GM21619 (cell line): Measurements from ENCODE around the gene PTPRQ.
"Not testable (repeated sequence)": the region's sequence is repeated elsewhere in the genome, so short reads cannot be mapped to it uniquely, and the experiment has no call there.

Experiments
- ATAC-seq: cut with Tn5 transposase; IDR thresholded peaks from one replicate; pipeline ENCODE4 v1.9.1; 2021; ENCODE audit not compliant: unreplicated experiment

PTPRQ gene

GRCh38 chr12:80443974-80444666 is at the start of gene PTPRQ:
TSS of gene PTPRQ (plus strand) at chr12:80444235. CDS start at chr12:80444346, 111 bp downstream.
- no peak for ATAC-seq

DNA sequence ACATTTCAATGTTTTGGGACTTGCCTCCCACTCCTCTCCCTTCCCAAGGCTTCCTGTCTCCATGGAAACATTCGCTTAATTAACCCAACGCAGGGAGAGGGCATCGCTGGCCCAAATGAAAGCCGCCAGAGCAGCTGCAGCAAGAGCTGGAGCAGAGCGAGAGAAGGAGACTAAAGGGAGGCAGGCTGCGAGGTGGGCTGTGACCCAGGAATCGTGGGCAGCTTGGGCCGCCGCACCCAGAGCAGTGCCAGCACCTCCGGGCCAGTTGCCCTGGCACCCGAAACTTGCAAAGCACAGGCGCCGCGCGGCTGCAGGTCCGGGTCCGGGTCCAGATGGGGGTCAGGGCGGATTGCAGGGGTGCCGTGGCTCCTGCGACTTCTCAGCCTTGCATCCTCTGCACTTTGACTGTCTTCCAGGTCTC is 43.5 kb upstream of the PTPRQ start:
- ATAC-seq: no peak

GRCh38 chr12:80401191-80401590 is 42.8 kb upstream of the PTPRQ start:
- ATAC-seq: no peak

DNA sequence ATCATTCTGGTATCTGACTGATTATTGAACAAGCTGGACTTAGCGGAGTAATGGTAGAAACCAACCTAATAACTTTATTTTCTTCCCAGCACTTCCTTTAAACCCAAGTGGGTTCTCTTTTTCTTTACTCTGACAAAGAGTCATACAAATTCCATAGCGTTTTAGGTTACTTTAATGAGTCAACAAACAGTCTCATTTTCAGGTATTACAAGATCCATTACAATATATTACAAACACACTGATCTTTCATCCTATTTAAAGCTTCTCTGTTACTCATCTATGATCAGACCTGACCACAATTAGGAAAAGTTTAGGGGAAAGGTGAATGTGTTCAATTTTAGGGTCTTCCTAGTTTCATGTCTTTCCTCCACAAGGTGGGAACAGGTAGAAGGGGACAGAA is 39.4 kb upstream of the PTPRQ start:
- ATAC-seq: no peak

DNA sequence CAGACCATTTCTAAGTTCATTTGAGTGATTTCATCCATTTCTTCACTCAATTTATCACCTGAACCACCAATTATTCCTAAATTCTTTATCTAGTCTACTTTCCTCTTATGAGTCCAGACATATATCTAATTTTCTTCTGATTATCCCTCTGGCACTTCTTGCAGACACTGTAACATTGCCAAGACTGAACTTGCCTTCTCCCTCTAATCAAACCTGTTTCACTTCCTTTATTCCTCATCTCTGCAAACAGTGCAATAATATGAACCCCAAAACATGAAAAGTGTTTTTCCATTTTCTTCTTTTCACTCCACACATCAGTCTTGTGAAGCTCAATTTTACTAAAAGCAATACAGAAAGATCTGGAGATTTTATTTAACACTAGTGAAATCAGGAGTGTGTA is 37.8 kb upstream of the PTPRQ start:
- no peak for ATAC-seq

DNA sequence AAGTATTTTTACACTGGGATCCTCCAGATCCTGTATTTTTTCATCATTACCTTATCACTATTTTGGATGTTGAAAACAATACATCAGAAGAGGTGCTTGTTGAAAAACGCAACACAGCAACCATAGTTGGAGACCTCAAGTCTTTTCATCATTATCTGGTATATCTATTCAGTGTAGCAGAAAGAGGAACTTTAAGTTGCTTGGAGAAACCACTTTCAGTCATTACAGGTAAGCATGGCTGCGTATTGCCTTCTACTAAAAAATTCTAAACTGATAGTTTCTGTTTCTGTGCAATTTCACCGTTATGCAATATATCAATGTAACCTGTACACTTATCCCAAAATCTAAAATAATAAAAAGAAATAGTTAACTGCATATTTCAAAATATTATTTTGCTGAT is 32.2 kb upstream of the PTPRQ start:
- ATAC-seq: no peak

DNA sequence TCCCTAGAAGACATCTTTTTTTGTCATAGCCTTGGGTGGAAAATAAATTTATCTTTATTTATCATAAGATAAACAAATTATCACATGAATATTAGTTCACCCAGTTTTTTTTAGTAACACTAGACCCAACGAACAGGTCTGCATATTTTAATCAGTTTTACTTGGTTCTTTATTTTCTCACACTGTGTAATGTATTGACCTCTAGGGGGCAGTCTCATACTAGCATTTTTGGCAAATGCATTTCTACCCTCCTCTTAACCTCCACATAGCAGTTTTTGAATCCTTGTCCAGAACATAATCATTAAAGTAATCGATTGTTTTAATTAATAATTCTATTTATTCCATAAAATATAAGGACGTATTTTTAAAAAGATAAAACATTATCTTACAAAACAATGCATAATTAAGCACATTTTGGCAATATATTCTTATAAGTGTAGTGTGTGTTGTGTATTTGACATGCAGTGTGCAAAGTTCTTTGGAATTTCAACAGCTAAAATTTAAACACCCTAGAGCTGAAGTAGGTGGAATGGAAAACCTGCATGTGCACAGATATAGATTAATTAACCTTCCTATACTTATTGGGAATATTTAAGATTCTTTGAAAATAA is 31.6 kb upstream of the PTPRQ start:
- ATAC-seq: peak; percentile 84

DNA sequence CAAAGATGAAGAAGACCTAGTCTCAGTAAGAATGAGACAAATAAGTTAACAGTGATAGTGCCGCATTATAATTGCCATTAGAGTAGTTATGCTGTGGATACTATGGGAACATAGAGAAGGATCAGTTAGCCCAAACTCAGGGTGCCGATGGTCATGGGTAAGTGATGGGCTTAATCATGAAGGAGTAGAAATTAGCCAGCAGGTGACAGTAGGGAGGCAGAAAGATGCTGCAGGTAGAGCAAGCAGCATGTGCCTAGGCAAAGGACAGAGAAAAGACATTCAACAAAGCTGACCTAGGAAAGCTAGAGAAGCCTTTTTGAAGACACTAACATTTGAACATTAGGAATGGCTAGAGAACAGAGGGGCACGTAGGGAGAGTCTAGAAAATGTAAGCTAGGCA is 30.6 kb upstream of the PTPRQ start:
- ATAC-seq: no peak

DNA sequence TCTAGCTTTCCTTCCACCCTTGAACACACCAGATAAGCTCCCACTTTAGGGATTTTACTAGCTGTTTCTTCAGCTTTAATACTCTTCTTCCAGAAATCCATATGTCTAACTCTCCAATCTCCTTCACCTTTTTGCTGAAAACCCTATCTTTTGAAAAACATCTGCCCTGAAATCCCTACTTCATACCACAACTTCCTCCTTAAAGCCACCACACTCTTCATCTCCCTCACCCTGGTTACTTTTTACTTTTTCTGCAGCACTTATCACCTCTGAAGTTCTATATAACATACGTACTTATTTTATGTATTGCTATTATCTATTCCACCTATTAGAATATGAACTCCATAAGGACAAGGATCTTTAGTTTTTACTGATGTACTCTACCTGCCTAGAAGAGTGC is 28.6 kb upstream of the PTPRQ start:
- no peak for ATAC-seq

DNA sequence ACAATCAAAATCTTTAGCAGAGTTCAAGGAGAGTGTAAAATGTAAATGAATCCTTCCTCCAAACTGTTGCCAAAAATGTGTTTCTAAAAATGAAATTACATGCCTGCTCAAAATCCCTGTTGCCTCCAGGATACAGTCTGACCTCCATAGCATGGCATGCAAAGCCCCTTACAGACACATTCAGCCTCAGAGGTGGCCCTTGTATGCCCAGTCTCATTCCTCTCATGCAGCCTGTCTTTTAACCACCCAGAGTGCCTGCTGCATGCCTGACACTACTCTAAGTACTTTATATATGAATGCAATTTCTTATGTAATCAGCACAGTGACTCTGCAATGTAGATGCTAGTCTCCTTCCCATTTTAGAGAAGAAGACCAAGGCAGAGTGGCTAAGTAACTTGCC is 24.4 kb upstream of the PTPRQ start:
- no peak for ATAC-seq

DNA sequence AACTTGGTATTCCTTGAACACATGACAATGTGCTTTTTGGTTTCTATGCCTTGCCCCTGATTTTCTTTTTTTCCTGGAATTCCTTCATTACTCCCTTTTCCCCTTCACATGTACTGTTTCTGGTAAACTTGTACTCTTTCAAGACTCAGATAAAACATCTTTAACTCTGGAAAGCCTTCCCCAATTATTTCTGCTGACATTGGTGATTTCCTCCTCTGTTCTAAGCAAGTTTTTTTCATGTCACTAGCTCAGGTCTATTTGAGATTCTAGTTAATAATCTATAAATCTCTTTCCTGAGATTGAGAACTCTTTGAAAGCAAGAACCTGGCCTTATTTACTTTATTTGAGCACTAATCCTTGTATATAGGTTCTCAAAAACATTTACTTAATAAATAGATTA is 24.0 kb upstream of the PTPRQ start:
- ATAC-seq: no peak

GRCh38 chr12:80422550-80422949 is 21.5 kb upstream of the PTPRQ start:
- no peak for ATAC-seq

DNA sequence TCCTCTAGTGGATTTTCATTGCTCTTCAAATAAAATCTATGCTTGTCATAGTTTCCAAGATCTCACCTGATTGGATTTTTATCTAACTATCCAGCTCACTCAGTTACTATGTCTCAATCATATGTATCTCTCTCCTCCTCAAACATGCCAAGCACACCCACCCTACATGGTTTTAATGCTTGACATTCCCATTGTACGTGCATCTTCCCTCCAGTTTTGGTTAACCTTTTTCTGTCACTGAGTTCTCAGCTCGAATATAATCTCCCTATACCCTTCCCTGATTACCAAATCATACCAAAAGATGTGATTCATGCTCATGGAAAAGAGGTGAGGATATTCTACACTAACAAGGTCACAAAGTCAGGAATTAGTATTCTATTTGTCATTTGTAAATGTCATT is 12.0 kb upstream of the PTPRQ start:
- no peak for ATAC-seq

- no peak for ATAC-seq
Measured at GRCh38 chr12:80441921-80442320, 2.1 kb upstream of the PTPRQ start.

GRCh38 chr12:80442426-80443222 is 1.4 kb upstream of the PTPRQ start:
- ATAC-seq: no peak

- ATAC-seq: no peak
Measured at GRCh38 chr12:80445083-80445793, 1.2 kb downstream of the PTPRQ start.

- ATAC-seq: no peak
Measured at GRCh38 chr12:80456513-80456912, 12.5 kb downstream of the PTPRQ start.

- no peak for ATAC-seq
Measured at GRCh38 chr12:80460972-80461371, 16.9 kb downstream of the PTPRQ start.

DNA sequence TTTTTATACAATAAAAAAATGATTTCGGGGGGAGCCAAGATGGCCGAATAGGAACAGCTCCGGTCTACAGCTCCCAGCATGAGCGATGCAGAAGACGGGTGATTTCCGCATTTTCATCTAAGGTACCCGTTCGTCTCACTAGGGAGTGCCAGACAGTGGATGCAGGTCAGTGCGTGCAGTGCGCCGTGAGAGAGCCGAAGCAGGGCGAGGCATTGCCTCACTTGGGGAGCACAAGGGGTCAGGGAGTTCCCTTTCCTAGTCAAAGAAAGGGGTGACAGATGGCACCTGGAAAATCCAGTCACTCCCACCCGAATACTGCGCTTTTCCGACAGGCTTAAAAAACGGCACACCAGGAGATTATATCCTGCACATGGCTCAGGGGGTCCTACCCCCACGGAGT is 17.8 kb downstream of the PTPRQ start:
- ATAC-seq: not testable (repeated sequence)

GRCh38 chr12:80469681-80470080 is 25.6 kb downstream of the PTPRQ start:
- no peak for ATAC-seq

- ATAC-seq: no peak
Measured at GRCh38 chr12:80470403-80470802, 26.4 kb downstream of the PTPRQ start.
